ENCODE data around the gene PANX2. TPM values are rescaled to one million over a fixed set of nuclear protein-coding genes. Genes with fewer than 3 reads are reported as not detected.

PANX2 gene
- total RNA-seq, 1 donor from 2014 or later: not detected

- H3K27me3 ChIP-seq (ENCODE audit: control insufficient read depth in 3 of 3, insufficient read depth in 3 of 3, low read length in 3 of 3): no peaks in the 10 kb centered on the region
- no peak overlapping the region for H3K9ac ChIP-seq (ENCODE audit: low read depth in 1 of 3, low read length in 3 of 3)
- H3K4me3 ChIP-seq (ENCODE audit: low read length in 3 of 3): no peak overlapping the region
- no peak overlapping the region for H3K27ac ChIP-seq (ENCODE audit: low read depth, low read length)
- H3K9me3 ChIP-seq (ENCODE audit: control insufficient read depth in 3 of 3, low read length in 3 of 3): no peaks in the 10 kb centered on the region
- peaks cover 13 to 26% (median 21%) of the 10 kb centered on the region in 3 donors for H3K36me3 ChIP-seq (ENCODE audit: control insufficient read depth in 3 of 3, insufficient read depth in 3 of 3, low read length in 3 of 3)
- peaks cover 17 to 20% (median 18%) of the 10 kb centered on the region in 3 donors for H3K4me1 ChIP-seq (ENCODE audit: control insufficient read depth in 3 of 3, insufficient read depth in 3 of 3, low read length in 3 of 3)
Measured at GRCh38 chr22:50197856-50198623, 27.5 kb downstream of the PANX2 start.

- no peaks in the 10 kb centered on the region for H3K27me3 ChIP-seq (ENCODE audit: control insufficient read depth in 3 of 3, insufficient read depth in 3 of 3, low read length in 3 of 3)
- no peaks in the 10 kb centered on the region for H3K9me3 ChIP-seq (ENCODE audit: control insufficient read depth in 3 of 3, low read length in 3 of 3)
- H3K4me3 ChIP-seq (ENCODE audit: low read length in 3 of 3): no peak overlapping the region
- peaks cover 17 to 20% (median 18%) of the 10 kb centered on the region in 3 donors for H3K4me1 ChIP-seq (ENCODE audit: control insufficient read depth in 3 of 3, insufficient read depth in 3 of 3, low read length in 3 of 3)
- peaks cover 11 to 25% (median 20%) of the 10 kb centered on the region in 3 donors for H3K36me3 ChIP-seq (ENCODE audit: control insufficient read depth in 3 of 3, insufficient read depth in 3 of 3, low read length in 3 of 3)
- no peak overlapping the region for H3K9ac ChIP-seq (ENCODE audit: low read depth in 1 of 3, low read length in 3 of 3)
- H3K27ac ChIP-seq (ENCODE audit: low read depth, low read length): no peak overlapping the region
Measured at GRCh38 chr22:50198624-50199017, 28.1 kb downstream of the PANX2 start.

- Histone ChIP-seq H3K9me3 (ENCODE audit: control insufficient read depth in 3 of 3, low read length in 3 of 3) (no peaks in the 10 kb centered on the region), H3K4me1 (ENCODE audit: control insufficient read depth in 3 of 3, insufficient read depth in 3 of 3, low read length in 3 of 3) (peaks cover 17 to 20% (median 18%) of the 10 kb centered on the region in 3 donors), H3K27ac (ENCODE audit: low read depth, low read length) (no peak overlapping the region), H3K27me3 (ENCODE audit: control insufficient read depth in 3 of 3, insufficient read depth in 3 of 3, low read length in 3 of 3) (no peaks in the 10 kb centered on the region), H3K9ac (ENCODE audit: low read depth in 1 of 3, low read length in 3 of 3) (no peak overlapping the region), H3K4me3 (ENCODE audit: low read length in 3 of 3) (no peak overlapping the region), H3K36me3 (ENCODE audit: control insufficient read depth in 3 of 3, insufficient read depth in 3 of 3, low read length in 3 of 3) (peaks cover 9 to 20% (median 19%) of the 10 kb centered on the region in 3 donors)
Measured at GRCh38 chr22:50199251-50199721, 28.8 kb downstream of the PANX2 start.

- Histone ChIP-seq H3K4me3 (ENCODE audit: low read length in 3 of 3) (peak overlapping the region; percentile 43 to 81 (median 81)), H3K9ac (ENCODE audit: low read depth in 1 of 3, low read length in 3 of 3) (peak overlapping the region in 2 of 3 donors; percentile 71 to 83), H3K27ac (ENCODE audit: low read depth, low read length) (no peak overlapping the region), H3K27me3 (ENCODE audit: control insufficient read depth in 3 of 3, insufficient read depth in 3 of 3, low read length in 3 of 3) (no peaks in the 10 kb centered on the region), H3K9me3 (ENCODE audit: control insufficient read depth in 3 of 3, low read length in 3 of 3) (no peaks in the 10 kb centered on the region), H3K4me1 (ENCODE audit: control insufficient read depth in 3 of 3, insufficient read depth in 3 of 3, low read length in 3 of 3) (peaks cover 17 to 24% (median 18%) of the 10 kb centered on the region in 3 donors), H3K36me3 (ENCODE audit: control insufficient read depth in 3 of 3, insufficient read depth in 3 of 3, low read length in 3 of 3) (peaks cover 5 to 14% (median 12%) of the 10 kb centered on the region in 3 donors)
Measured at GRCh38 chr22:50199829-50200460, 29.4 kb downstream of the PANX2 start.

- Histone ChIP-seq H3K27ac (ENCODE audit: low read depth, low read length) (no peak within 1 kb of the TSS), H3K4me3 (ENCODE audit: low read length in 3 of 3) (peak within 1 kb of the TSS; percentile 70 to 81 (median 81)), H3K4me1 (ENCODE audit: control insufficient read depth in 3 of 3, insufficient read depth in 3 of 3, low read length in 3 of 3) (peaks cover 19 to 29% (median 22%) of the 10 kb centered on the region in 3 donors), H3K9ac (ENCODE audit: low read depth in 1 of 3, low read length in 3 of 3) (peak within 1 kb of the TSS; percentile 72 to 85 (median 81)), H3K27me3 (ENCODE audit: control insufficient read depth in 3 of 3, insufficient read depth in 3 of 3, low read length in 3 of 3) (no peaks in the 10 kb centered on the region), H3K9me3 (ENCODE audit: control insufficient read depth in 3 of 3, low read length in 3 of 3) (no peaks in the 10 kb centered on the region), H3K36me3 (ENCODE audit: control insufficient read depth in 3 of 3, insufficient read depth in 3 of 3, low read length in 3 of 3) (peaks cover 5 to 12% (median 9%) of the 10 kb centered on the region in 3 donors)
Measured at GRCh38 chr22:50200461-50201190, 30.1 kb downstream of the PANX2 start, which contains the start of gene SELENOO. TSS of gene SELENOO (plus strand) at chr22:50201011. CDS start at chr22:50201037, 26 bp downstream.

- peaks cover 12 to 15% (median 14%) of the 10 kb centered on the region in 3 donors for H3K36me3 ChIP-seq (ENCODE audit: control insufficient read depth in 3 of 3, insufficient read depth in 3 of 3, low read length in 3 of 3)
- H3K27ac ChIP-seq (ENCODE audit: low read depth, low read length): no peak overlapping the region
- H3K9ac ChIP-seq (ENCODE audit: low read depth in 1 of 3, low read length in 3 of 3): peak overlapping the region; percentile 72 to 85 (median 81)
- H3K4me3 ChIP-seq (ENCODE audit: low read length in 3 of 3): peak overlapping the region; percentile 70 to 81 (median 77)
- peaks cover 28 to 37% (median 31%) of the 10 kb centered on the region in 3 donors for H3K4me1 ChIP-seq (ENCODE audit: control insufficient read depth in 3 of 3, insufficient read depth in 3 of 3, low read length in 3 of 3)
- H3K27me3 ChIP-seq (ENCODE audit: control insufficient read depth in 3 of 3, insufficient read depth in 3 of 3, low read length in 3 of 3): no peaks in the 10 kb centered on the region
- H3K9me3 ChIP-seq (ENCODE audit: control insufficient read depth in 3 of 3, low read length in 3 of 3): no peaks in the 10 kb centered on the region
Measured at GRCh38 chr22:50201191-50202129, 30.9 kb downstream of the PANX2 start.

GRCh38 chr22:50202130-50202666 lies 31.7 kb downstream of the PANX2 start:
- Histone ChIP-seq H3K9ac (ENCODE audit: low read depth in 1 of 3, low read length in 3 of 3) (peak overlapping the region; percentile 72 to 85 (median 81)), H3K27ac (ENCODE audit: low read depth, low read length) (no peak overlapping the region)

GRCh38 chr22:50203288-50203687 lies 32.8 kb downstream of the PANX2 start:
- H3K9me3 ChIP-seq (ENCODE audit: control insufficient read depth in 3 of 3, low read length in 3 of 3): no peaks in the 10 kb centered on the region
- H3K9ac ChIP-seq (ENCODE audit: low read depth in 1 of 3, low read length in 3 of 3): no peak overlapping the region
- H3K36me3 ChIP-seq (ENCODE audit: control insufficient read depth in 3 of 3, insufficient read depth in 3 of 3, low read length in 3 of 3): peaks cover 15 to 24% (median 18%) of the 10 kb centered on the region in 3 donors
- H3K27me3 ChIP-seq (ENCODE audit: control insufficient read depth in 3 of 3, insufficient read depth in 3 of 3, low read length in 3 of 3): no peaks in the 10 kb centered on the region
- no peak overlapping the region for H3K27ac ChIP-seq (ENCODE audit: low read depth, low read length)
- H3K4me3 ChIP-seq (ENCODE audit: low read length in 3 of 3): no peak overlapping the region
- peaks cover 36 to 50% (median 44%) of the 10 kb centered on the region in 3 donors for H3K4me1 ChIP-seq (ENCODE audit: control insufficient read depth in 3 of 3, insufficient read depth in 3 of 3, low read length in 3 of 3)

More at GRCh38 chr22:50202130-50202666, 31.7 kb downstream of the PANX2 start:
- Histone ChIP-seq H3K36me3 (ENCODE audit: control insufficient read depth in 3 of 3, insufficient read depth in 3 of 3, low read length in 3 of 3) (peaks cover 12 to 20% (median 12%) of the 10 kb centered on the region in 3 donors), H3K27me3 (ENCODE audit: control insufficient read depth in 3 of 3, insufficient read depth in 3 of 3, low read length in 3 of 3) (no peaks in the 10 kb centered on the region), H3K9me3 (ENCODE audit: control insufficient read depth in 3 of 3, low read length in 3 of 3) (no peaks in the 10 kb centered on the region), H3K4me1 (ENCODE audit: control insufficient read depth in 3 of 3, insufficient read depth in 3 of 3, low read length in 3 of 3) (peaks cover 33 to 44% (median 36%) of the 10 kb centered on the region in 3 donors), H3K4me3 (ENCODE audit: low read length in 3 of 3) (peak overlapping the region; percentile 70 to 81 (median 77))

Data from skeletal muscle tissue (tissue), 4 donors.